ENCODE measurements around the gene YTHDC1.

DNA sequence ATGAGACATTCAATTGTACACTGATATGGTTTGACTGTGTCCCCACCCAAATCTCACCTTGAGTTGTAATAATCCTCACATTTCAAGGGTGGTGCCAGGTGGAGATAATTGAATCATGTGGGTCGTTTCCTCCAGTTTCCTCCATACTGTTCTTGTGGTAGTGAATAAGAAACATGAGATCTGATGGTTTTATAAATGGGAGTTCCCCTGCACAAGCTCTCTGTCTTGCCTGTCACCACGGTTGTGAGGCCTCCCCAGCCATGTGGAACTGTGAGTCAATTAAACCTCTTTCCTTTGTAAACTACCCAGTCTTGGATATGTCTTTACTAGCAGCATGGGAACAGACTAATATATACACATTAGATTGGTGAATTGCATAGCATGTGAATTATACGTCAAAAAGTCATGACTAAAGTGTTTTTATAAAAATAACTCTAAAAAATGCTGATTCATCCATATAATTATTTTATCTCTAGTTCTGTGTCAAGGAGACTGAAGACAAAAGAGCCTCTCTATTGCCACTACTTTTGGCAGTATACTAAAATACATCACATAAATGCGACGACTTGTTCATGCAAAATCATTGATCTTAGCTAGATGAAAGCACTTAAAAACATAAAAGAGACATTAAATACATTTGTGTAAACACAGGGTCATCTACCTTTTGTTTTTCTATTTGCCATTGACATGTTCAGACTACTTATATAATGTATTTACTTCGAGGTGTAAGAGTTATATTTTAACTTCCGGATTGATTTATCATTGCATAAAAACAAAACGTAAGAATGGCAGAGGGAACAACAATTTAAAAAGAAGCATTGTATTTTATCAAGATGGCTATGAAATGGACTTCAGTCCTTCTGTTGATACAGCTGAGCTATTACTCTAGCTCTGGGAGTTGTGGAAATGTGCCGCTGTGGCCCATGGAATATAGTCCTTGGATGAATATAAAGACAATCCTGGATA is 50.1 kb downstream of the YTHDC1 start:
- TF ChIP-seq, protein P1, sequence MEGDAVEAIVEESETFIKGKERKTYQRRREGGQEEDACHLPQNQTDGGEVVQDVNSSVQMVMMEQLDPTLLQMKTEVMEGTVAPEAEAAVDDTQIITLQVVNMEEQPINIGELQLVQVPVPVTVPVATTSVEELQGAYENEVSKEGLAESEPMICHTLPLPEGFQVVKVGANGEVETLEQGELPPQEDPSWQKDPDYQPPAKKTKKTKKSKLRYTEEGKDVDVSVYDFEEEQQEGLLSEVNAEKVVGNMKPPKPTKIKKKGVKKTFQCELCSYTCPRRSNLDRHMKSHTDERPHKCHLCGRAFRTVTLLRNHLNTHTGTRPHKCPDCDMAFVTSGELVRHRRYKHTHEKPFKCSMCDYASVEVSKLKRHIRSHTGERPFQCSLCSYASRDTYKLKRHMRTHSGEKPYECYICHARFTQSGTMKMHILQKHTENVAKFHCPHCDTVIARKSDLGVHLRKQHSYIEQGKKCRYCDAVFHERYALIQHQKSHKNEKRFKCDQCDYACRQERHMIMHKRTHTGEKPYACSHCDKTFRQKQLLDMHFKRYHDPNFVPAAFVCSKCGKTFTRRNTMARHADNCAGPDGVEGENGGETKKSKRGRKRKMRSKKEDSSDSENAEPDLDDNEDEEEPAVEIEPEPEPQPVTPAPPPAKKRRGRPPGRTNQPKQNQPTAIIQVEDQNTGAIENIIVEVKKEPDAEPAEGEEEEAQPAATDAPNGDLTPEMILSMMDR (IDR thresholded peaks at IDR 0.05; ENCODE audit: poor library complexity), result no peak
- TF ChIP-seq EZH2phosphoT487 (IDR thresholded peaks at IDR 0.05; ENCODE audit: low read depth, severe bottlenecking, unreplicated experiment) (no peak), EZH2 (IDR thresholded peaks at IDR 0.05; ENCODE audit: borderline replicate concordance) (no peak)
